ENCODE data around the gene TANGO2.
"Not testable (repeated sequence)": the region's sequence is repeated elsewhere in the genome, so short reads cannot be mapped to it uniquely, and the experiment has no call there.

Gene TANGO2

DNA sequence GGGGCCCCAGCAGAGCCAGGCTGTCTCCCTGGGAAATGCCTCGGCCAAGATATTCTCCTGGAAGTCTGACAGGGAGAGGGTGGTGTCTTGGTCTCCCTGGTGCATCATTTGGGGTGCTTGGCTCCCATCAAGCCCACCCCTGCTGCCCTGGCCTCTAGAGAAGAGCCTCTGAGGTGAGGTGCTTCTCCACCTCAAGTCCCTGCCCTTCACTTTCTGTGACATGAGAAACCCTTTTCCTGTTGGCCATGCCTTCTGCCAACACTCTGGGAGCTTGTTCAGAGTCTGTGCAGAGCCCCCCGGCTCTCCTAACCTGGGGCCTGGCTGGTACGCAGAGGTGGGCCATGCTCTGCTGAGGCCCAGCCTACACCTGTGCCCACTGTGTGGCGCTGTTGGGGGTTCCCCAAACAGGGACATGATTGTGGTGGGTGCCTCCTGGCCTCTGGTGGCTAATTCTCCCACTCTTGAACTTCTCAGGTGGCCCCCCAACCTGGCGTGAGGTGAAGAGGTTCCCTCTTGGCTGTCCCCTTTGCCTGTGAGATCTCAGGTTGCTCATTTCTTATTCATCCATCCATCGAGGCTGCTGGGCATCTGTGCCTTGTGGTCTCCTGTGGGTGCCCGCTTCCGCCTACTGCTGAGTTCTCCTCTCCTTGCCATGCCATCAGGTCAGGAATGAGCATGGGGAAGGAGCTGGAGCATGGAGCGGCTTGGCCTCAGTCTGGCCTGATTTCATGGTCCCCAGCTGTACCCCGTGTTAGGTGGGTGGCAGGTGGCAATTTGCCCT, 40.0 kb downstream of the TANGO2 start:
- no peak for DNase-seq (ENCODE audit: low read depth, low spot score)
- no peak overlapping the region for H3K27ac ChIP-seq

GRCh38 chr22:20061481-20061861, 40.6 kb downstream of the TANGO2 start:
- no peak overlapping the region for H3K27ac ChIP-seq
- no peak for DNase-seq (ENCODE audit: low read depth, low spot score)

- no peak for DNase-seq (ENCODE audit: low read depth, low spot score)
- H3K27ac ChIP-seq, result no peak overlapping the region
Observed at GRCh38 chr22:20062043-20062765, 41.3 kb downstream of the TANGO2 start.

- H3K27ac ChIP-seq, result no peak overlapping the region
- peak; percentile 54 for DNase-seq (ENCODE audit: low read depth, low spot score)
Observed at GRCh38 chr22:20062766-20063083, 41.8 kb downstream of the TANGO2 start.

- no peak overlapping the region for H3K27ac ChIP-seq
- no peak for DNase-seq (ENCODE audit: low read depth, low spot score)
Observed at GRCh38 chr22:20063271-20064139, 42.6 kb downstream of the TANGO2 start.

GRCh38 chr22:20064140-20064480, 43.2 kb downstream of the TANGO2 start:
- no peak for DNase-seq (ENCODE audit: low read depth, low spot score)
- no peak overlapping the region for H3K27ac ChIP-seq

- DNase-seq (ENCODE audit: low read depth, low spot score), result no peak
- no peak overlapping the region for H3K27ac ChIP-seq
Observed at GRCh38 chr22:20064545-20065262, 43.8 kb downstream of the TANGO2 start.

DNA sequence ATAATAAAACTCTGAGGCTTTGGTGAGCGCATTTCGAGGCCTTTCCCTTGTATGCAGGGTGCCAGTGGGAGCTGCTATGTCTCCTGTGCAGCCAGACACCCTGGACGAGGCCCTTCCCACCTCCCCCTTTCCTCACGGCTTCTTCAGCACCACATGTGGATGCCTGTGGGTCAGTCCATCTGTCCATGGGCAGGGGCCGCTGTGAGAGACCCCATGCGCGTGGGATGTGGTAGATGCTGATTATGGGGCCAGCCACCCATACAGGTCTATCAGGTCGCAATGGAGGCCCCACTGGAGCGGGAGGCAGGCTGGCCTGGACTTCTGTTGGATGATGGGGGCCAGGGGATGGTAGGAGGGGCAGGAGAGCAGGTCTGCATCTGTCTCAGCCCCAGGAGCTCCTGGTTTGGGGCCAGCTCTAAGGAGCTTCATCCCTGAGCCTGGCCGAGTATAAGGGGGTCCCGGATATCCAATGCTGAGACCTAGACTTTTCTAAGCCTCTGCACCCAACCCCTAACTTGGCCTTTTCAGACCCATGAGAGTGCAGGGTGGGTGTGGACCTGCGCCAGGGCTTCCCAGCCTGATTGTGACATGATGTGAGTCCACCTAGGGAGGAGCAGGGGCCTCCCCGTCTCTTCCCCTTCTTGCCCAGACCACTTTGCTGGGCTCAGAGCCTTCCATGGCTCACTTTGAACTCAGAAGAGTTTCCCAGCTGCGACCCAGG, 45.1 kb downstream of the TANGO2 start:
- no peak for DNase-seq (ENCODE audit: low read depth, low spot score)
- H3K27ac ChIP-seq, result no peak overlapping the region

DNA sequence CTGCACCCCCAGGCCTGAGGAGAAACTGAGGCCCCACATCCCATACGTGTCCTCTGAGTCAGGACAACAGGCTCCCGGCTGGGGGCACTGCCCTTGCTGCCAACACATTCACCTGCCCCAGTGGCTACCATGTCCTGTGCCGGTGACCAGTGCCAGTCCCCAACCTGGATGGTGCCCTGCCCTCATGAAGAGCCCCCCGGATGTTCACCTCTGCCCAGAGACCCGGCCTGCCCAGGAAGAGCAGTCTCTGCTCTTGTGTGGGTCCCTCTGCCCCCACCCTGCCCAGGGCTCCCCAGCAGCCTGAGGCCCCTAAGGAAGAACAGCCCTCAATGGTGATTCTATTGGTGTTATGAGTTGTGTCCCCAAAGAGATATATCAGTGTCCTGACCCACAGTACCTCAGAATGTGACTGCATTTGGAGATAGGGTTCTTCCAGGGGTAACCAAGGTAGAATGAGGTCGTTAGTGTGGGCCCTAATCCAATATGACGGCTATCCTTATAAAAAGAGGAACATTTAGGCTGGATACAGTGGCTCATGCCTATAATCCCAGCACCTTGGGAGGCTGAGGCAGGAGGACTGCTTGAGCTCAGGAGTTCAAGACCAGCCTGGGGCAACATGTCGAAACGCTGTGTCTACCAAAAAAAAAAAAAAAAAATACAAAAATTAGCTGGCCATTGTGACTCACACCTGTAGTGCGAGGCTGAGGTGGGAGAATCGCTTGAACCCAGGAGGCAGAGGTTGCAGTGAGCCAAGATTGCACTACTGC, 45.9 kb downstream of the TANGO2 start:
- DNase-seq (ENCODE audit: low read depth, low spot score), result no peak
- no peak overlapping the region for H3K27ac ChIP-seq

DNA sequence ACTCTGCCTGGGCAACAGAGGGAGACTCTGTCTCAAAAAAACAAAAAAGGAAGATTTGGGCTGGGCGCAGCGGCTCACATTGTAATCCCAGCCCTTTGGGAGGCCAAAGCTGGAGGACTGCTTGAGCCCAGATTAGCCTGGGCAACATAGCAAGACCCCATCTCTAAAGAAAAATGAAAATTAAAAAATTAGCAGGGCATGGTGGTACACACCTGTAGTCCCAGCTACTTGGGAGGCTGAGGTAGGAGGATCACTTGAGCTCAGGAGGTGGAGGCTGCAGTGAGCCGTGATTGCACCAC, 46.4 kb downstream of the TANGO2 start:
- H3K27ac ChIP-seq; DNase-seq (ENCODE audit: low read depth, low spot score): not testable (repeated sequence)

- H3K27ac ChIP-seq, result no peak overlapping the region
- DNase-seq (ENCODE audit: low read depth, low spot score), result no peak
Observed at GRCh38 chr22:20068640-20069039, 47.7 kb downstream of the TANGO2 start.

DNA sequence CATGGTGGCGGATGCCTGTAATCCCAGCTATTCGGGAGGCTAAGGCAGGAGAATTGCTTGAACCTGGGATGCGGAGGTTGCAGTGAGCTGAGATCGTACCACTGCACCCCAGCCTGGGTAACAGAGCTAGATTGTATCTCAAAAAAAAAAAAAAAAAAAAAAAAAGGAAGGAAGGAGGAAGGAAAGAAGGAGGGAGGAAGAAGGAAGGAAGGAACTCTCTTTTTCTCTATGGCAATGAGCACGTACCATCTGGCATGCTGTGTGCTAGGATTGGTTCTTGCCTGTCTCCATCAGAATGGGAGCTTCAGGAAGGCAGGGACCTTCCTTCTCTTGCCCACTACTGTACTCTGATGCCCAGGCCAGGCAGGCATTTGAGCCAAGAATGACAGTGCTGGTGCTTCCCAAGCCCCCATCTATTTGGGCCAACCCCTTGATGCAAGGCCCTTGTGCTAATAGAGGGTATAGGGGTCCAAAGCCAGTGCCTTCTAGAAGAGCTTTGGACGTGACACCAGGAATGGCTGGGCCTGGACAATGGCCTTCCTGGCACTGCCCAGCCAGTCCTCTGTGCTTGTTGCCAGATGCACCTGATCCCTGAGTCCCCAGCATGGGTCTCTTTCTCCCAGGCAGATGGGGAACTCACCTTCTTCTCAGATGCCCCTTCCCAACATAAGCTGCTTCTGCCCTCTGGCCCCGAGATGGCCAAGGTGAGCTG, 48.6 kb downstream of the TANGO2 start:
- DNase-seq (ENCODE audit: low read depth, low spot score), result no peak
- H3K27ac ChIP-seq, result no peak overlapping the region

DNA sequence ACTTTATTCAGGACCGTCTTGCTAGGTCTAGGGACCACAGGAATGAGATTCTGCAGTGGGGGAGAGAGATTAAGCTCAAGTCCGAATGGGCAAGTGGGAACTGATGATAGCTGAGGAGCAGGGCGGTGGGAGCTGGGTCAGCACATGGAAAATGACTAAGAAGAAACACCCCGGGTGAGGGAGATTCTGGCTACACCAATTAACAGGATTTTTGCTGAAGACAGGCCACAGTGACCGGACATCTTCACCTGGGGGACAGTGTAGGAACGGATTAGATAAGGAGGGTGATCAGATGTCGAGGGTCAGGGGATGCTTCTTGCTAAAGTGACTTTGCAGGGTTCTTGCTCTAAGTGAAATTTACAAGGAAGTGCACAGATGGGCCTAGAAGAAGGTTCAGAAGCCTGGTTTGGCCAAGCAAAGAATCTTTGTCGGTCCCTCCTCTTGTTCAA, 50.6 kb downstream of the TANGO2 start:
- no peak for DNase-seq (ENCODE audit: low read depth, low spot score)
- H3K27ac ChIP-seq, result no peak overlapping the region

GRCh38 chr22:20076627-20077172, 55.8 kb downstream of the TANGO2 start:
- no peak overlapping the region for H3K27ac ChIP-seq
- no peak for DNase-seq (ENCODE audit: low read depth, low spot score)

DNA sequence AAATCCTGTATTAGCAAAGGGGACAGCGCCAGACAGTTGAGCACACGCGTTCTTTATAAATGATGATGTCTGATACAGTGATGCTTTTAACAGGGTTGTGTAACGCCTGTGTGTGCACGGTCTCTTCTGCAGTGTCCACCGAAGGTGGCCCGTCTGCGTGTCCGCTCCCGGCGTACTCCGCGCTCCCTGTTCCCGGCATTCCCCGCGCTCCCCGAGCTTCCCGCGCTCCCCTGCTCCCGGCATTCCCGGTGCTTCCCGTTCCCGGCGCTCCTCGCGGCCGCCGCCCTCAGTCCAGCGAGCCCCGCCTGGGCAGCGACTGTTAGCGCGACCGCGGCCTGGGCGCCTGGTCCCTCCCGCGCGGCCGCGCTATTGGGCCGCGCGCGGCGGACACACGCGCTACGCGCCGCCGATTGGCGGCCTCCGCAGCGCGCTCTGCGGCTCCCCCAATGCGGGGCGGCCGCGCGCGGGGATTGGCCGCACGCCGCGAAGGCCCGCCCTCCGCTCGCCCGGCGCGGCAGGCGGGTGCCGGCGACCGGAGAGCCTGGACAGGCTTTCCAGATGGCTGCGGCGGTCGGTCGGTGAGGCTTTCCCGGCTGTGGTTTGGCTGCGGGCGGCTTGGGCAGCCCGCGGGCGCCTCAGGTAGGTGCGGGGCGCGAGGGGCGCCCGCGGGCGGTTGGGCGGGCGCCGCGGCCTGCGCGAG, 59.0 kb downstream of the TANGO2 start, which contains the start of gene DGCR8:
TSS of gene DGCR8 (plus strand) at position 497 of the 700 bp plus-strand sequence. CDS start 5,723 bp downstream, outside the sequence.
- peak within 1 kb of the TSS; percentile 92 for H3K27ac ChIP-seq
- peak; percentile 41 for DNase-seq (ENCODE audit: low read depth, low spot score)

DNA sequence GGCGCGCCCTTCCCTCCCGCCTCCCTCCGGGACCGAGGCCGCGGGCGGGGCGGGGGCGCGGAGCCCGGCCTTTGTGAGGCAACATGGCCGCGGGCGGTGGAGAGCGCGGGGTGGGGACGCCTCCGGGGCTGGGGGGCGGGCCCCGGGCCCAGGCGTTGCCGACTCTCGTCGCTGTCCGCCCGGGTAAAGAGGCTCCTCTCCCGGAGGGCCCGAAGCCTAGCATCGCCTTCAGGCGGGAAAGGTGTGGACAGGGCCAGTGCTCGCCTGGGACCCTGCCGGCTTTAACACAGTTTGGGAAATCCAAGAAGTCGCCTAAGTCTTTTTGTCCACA, 59.5 kb downstream of the TANGO2 start:
- no peak for DNase-seq (ENCODE audit: low read depth, low spot score)
- peak overlapping the region; percentile 92 for H3K27ac ChIP-seq

DNA sequence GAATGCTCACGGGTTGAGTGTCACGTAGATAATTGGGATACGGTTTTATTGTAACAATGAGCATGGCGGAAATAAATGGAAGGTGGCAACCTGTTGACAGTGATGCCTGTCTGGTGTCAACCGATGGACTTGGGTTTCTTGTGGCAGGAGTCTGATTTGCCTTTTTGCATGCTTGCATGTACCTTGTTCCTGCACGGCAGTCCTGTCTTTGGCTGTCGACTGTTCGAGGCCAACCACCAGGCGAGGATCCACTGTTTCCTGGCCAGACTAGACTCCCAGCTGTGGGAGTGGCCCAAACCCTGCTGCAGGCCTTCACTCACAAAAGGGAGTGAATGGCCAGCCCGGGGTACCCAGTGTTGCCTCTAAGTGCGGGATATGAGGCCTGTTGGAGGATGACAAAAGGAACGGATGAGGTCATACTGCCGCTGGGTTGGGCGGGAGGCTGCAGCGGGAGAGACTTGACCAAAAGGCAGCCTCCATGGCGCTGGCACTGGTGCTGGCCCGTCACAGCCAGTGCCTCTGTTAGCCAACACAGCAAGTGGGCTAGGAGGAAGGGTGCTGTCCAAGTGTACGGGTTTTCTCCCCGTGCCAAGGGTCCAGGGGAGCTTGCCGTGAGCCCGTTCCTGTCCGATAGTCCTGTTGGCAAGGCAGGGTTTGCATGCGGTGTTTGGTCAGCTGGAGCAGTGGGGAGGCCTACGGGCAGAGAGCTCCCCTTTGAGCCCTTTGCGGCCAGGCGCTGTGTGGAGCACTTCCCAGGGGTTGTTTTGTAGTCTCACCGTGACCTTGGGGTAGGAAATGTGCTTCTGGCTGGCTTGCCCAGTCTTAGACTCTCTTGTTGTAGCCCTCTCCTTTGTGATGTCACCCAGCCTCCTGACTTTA, 60.1 kb downstream of the TANGO2 start:
- peak overlapping the region; percentile 92 for H3K27ac ChIP-seq
- DNase-seq (ENCODE audit: low read depth, low spot score), result no peak
